HG03439 (cell line): ENCODE results near the gene SORCS2.

Source experiments
- ATAC-seq: cut with Tn5 transposase; IDR thresholded peaks from one replicate; pipeline ENCODE4 v1.9.1; 2021; ENCODE audit warnings: mild to moderate bottlenecking, moderate library complexity; ENCODE audit not compliant: unreplicated experiment

Gene SORCS2

GRCh38 chr4:7398104-7398423, 205.7 kb downstream of the SORCS2 start:
- ATAC-seq, result no peak

GRCh38 chr4:7398788-7399439, 206.6 kb downstream of the SORCS2 start:
- ATAC-seq, result no peak

- ATAC-seq, result no peak
These were observed 207.3 kb downstream of the SORCS2 start for GRCh38 chr4:7399440-7400234.

DNA sequence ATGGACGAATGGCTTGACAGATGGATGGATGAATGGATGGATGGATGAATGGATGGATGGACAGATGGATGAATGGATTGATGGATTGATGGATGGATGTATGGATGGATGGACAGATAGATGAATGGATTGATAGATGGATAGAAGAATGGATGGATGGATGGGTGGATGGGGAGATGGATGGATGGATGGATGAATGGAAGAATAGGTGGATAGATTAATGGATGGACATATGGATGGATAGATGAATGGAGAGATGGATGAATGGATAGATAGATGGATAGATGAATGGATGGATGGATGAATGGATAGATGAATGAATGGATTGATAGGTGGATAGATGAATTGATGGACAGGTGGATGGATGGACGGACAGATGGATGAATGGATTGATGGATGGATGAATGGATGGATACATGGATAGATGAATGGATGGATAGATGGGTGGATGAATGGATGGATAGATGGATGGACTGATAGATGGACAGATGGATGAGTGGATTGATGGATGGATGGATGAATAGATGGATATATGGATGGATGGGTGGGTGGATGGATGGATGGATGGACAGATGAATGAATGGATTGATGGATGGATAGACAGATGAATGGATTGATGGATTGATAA, 208.4 kb downstream of the SORCS2 start:
- no peak for ATAC-seq

DNA sequence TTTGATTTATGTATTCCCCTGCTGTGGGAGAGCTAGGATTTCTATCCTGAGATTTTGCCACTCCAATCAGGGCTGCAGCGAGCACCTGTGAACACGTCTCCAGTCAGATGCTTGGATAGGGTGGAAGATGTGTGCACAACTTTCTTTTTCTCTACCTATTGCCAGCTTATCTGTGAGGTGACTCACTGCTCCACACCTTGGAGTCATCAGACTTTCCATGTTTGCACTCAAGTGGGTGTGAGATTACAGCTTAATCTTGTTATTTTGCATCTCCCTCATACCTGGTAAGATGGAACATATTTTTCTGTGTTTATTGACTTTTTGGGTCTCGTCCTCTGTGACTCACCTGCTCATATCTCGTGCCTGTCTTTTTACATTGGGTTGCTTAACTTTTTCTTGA, 210.2 kb downstream of the SORCS2 start:
- ATAC-seq, result no peak

DNA sequence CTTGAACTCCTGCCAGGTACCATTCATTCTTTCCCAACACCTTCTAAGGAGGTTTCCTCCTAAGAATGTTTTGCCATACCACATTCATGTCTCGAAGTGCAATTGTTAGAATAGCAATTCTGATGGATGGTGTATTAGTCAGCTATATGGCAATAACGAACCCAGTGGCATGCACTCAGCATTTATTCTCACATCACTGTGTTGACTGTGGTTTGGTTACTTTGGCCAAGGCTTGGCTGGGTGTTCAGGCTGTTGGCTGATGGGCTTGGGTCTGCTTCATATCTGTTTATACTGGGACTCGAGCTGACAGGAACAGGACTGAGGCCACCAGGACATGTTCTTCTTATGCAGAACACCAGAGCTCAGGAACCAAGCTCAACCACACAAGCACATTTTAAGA, 210.7 kb downstream of the SORCS2 start:
- no peak for ATAC-seq

DNA sequence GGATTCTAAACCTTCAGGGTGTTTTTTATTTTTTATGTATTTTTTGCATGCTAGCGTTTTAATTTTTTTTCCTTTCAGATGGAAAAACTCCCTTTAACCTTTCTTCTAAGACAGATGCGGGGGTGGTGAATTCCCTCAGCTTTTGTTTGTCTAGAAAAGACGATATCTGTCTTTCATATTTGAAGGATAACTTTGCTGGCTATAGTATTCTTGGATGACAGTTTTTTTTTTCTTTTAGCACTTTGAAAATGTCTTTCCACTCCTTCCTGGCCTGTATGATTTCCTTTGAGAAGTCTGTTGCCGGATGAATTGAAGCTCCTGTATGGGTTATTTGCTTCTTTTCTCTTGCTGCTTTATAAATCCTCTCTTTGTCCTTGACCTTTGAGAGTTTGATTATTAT, 215.8 kb downstream of the SORCS2 start:
- ATAC-seq, result no peak

- ATAC-seq, result no peak
These were observed 218.1 kb downstream of the SORCS2 start for GRCh38 chr4:7410446-7410845.

- no peak for ATAC-seq
These were observed 219.2 kb downstream of the SORCS2 start for GRCh38 chr4:7411491-7411890.

GRCh38 chr4:7411896-7412553, 219.7 kb downstream of the SORCS2 start:
- no peak for ATAC-seq

DNA sequence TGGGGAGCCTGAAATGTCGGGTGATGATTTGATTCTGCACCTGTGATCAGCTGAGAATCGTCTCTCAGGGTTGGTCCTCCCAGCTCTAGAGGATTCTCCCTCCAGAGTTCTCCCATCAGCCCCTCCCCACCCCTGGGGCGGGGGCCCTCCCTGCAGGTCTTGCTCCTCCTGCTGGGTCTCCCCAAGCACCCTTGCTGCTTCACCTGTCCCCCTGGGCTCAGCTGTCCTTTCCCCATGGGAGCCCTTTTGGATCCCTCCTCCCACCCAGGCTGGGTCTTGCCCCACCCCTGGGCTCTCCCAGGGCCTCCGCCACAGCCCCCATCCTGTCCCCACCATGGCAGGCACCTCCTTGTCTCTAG, 220.2 kb downstream of the SORCS2 start:
- no peak for ATAC-seq

GRCh38 chr4:7414046-7414445, 221.7 kb downstream of the SORCS2 start:
- ATAC-seq, result no peak

- ATAC-seq, result no peak
These were observed 222.6 kb downstream of the SORCS2 start for GRCh38 chr4:7414736-7415510.

GRCh38 chr4:7415927-7416686, 223.8 kb downstream of the SORCS2 start:
- no peak for ATAC-seq

- ATAC-seq, result no peak
These were observed 224.6 kb downstream of the SORCS2 start for GRCh38 chr4:7416745-7417432.

- no peak for ATAC-seq
These were observed 225.3 kb downstream of the SORCS2 start for GRCh38 chr4:7417639-7418038.

DNA sequence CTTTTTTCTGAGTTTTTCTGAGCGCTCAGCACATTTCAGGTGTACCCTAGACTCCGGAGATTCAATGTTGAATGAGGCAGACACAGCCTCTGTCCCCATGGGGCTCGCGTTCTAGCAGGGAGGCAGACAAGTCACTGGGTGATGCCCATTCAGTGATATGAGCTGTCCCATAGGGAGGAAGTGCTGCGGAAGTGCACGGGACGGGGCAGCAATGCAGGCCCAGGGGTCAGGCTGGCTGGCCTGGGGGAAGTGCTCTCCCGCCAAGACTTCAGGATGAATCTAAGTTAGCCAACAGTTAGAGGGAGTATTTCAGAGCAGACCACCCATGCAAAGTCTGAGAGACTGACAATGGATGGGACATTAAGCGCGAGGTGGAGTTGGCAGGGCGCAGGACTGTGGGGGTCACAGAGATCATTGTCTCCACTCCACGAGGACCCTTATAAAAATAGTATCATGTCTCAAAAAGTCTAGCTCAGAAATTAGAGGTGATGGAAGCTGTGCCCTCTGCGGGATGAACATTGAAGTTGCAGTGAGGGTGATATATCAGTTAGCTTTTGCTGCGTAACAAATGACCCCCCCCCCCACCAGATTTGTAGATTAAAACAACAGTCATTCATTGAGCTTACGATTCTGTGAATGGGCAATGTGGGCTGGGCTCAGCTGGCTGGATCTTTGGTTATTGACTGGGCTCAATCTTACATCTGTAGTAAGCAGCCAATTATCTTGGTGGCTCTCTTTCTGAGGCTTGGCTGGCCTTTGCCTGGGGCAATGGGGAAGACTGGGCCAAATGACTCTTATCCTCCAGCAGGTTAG, 226.0 kb downstream of the SORCS2 start:
- no peak for ATAC-seq

DNA sequence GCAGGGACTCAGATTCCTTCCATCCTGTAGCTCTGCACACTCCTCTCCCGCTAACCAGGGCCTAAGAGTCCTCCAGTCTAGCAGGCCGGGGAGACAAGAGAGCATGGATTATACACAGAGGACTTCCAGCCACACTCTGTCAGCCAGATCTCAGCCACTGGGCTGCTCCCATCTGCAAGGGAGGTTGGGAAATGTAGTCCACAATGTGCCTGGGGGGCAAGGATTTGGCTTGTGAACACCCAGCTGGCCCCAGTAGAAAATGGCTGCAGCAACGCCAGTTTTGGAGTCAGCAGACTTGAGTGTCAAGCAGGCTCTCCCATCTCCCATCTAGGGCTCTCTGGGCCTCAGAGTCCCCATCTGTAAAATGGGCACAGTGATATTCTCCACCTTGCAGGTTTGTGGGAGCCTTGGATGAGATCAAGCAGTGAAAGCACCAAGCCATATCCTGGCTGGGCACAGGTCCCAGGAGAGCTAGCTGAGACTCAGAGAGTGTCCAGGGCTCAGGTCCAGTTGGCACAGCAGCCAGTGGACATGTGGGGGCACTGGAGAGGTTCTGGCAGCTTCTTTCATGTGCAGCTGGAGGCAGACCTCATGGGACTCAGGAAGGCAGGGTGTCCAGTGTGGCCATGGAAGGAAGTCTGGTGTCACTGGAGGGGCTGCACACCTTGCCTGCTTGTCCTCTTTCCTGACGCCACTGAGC, 227.8 kb downstream of the SORCS2 start:
- no peak for ATAC-seq
